K562 (cell line): ENCODE results near the gene HJV. TPM values are rescaled to one million over a fixed set of nuclear protein-coding genes. Genes with fewer than 3 reads are reported as not detected.
"Not testable (repeated sequence)": the region's sequence is repeated elsewhere in the genome, so short reads cannot be mapped to it uniquely, and the experiment has no call there.

Experiments
- ARID1B ChIP-seq: fragments of 450-650 bp; IDR thresholded peaks from 2 replicates; pipeline ENCODE4 v1.6.1; 2016; ENCODE audit warnings: antibody characterized with exemption, mild to moderate bottlenecking, inconsistent platforms
- CTBP1 ChIP-seq: fragments of 450-650 bp; IDR thresholded peaks from 2 replicates; pipeline ENCODE4 v1.6.1; 2016; ENCODE audit warnings: borderline replicate concordance
- EP300 ChIP-seq: IDR thresholded peaks from 2 replicates; pipeline ENCODE4 v1.6.1; 2012; ENCODE audit warnings: low read length, improper control_type of control experiment
- HMBOX1 ChIP-seq: sonication (generic); IDR thresholded peaks from 2 replicates; pipeline ENCODE4 v1.6.1; 2016
- JUND ChIP-seq, 2 experiments: IDR thresholded peaks; 2 replicates in 1 of 2; 3 replicates in 1 of 2; pipeline ENCODE4 v1.6.1; 2011; ENCODE audit warnings: borderline replicate concordance in 2 of 2, low read depth in 2 of 2, low read length in 2 of 2, improper control_type of control experiment in 1 of 2, missing biosample characterization in 1 of 2, missing genetic modification characterization in 1 of 2, missing genetic modification reagents in 1 of 2
- RBM25 ChIP-seq: fragments of 200-400 bp; formaldehyde crosslinking; IDR thresholded peaks from 2 replicates; pipeline ENCODE4 v1.6.1; 2018; ENCODE audit warnings: low read length, low read depth, moderate library complexity; ENCODE audit not compliant: severe bottlenecking
- RCOR1 ChIP-seq, 2 experiments: IDR thresholded peaks; 2 replicates each; pipeline ENCODE4 v1.6.1; 2012; ENCODE audit warnings: low read depth in 2 of 2, low read length in 2 of 2, borderline replicate concordance in 1 of 2, improper control_type of control experiment in 1 of 2
- SOX6 ChIP-seq: fragments of 450-650 bp; IDR thresholded peaks from 2 replicates; pipeline ENCODE4 v1.6.1; 2014; ENCODE audit warnings: mild to moderate bottlenecking
- TCF3 ChIP-seq: sonication (generic); formaldehyde crosslinking; IDR thresholded peaks from 2 replicates; pipeline ENCODE4 v1.4.0; 2020; ENCODE audit warnings: mild to moderate bottlenecking, missing genetic modification reagents
- TRIM24 ChIP-seq, 2 experiments: fragments of 450-650 bp; IDR thresholded peaks; 2 replicates each; pipeline ENCODE4 v1.6.1; 2016
- ZBTB2 ChIP-seq: fragments of 450-650 bp; IDR thresholded peaks from 2 replicates; pipeline ENCODE4 v1.6.1; 2016; ENCODE audit warnings: antibody characterized with exemption
- ZFP1 ChIP-seq: fragments of 450-650 bp; formaldehyde crosslinking; IDR thresholded peaks from 2 replicates; pipeline ENCODE4 v1.4.0; 2020; ENCODE audit warnings: mild to moderate bottlenecking, mixed read lengths
- polyA plus RNA-seq, 8 experiments: library from polyadenylated mRNA; depleted of rRNA in 4 of 8; stranded (reverse) in 5 of 8; unstranded in 3 of 8; fragments of >200 nt; fragmentation: Nextera tagmentation in 2 of 8; fragmentation: Illumina TruSeq in 1 of 8; extraction: Ambion mirVana in 2 of 8; extraction: Trizol in 1 of 8; gene quantifications; 2 replicates each; pipeline versions ENCODE4 v1.2.1 to v1.2.3, GENCODE V29; 2011 to 2014; ENCODE audit warnings: inconsistent platforms in 1 of 8, missing spikeins in 1 of 8
- total RNA-seq, 7 experiments: library from RNA; depleted of rRNA in 6 of 7; stranded (reverse); fragments of >200 nt in 6 of 7; fragmentation: Illumina TruSeq in 2 of 7; extraction: Trizol in 2 of 7; gene quantifications; 2 replicates each; pipeline versions ENCODE4 v1.2.1 to v1.2.3, GENCODE V29; 2011 to 2021; ENCODE audit warnings: low replicate concordance in 1 of 7

HJV gene
- total and polyA plus RNA-seq, 9 of the 15 experiments (the other 6 are each of a cell fraction or from before 2014, with no cell fraction given), result 1.0 to 6.6 (median 2.4) TPM

- TF ChIP-seq RBM25 (peak; percentile 47), TRIM24 (IDR thresholded peaks at IDR 0.05) (peak in 1 of 2 experiments; percentile 7; a peak in 1 of 4 replicates), RCOR1 (IDR thresholded peaks at IDR 0.05; ENCODE audit: borderline replicate concordance in 1 of 2, low read depth in 2 of 2, low read length in 2 of 2) (peak in 1 of 2 experiments; percentile 16; a peak in 1 of 4 replicates), CTBP1 (0 out of 2 replicates have a peak, but pooled peaks have one; percentile 27), EP300 (peak; percentile 68), TCF3 (peak; percentile 61), ZFP1 (CRISPR knock-in tag) (0 out of 2 replicates have a peak, but pooled peaks have one; percentile 23), ARID1B (peak; percentile 86), SOX6 (peak; percentile 95), HMBOX1 (peak; percentile 98), ZBTB2 (0 out of 2 replicates have a peak, but pooled peaks have one; percentile 28), JUND (IDR thresholded peaks at IDR 0.05; ENCODE audit: borderline replicate concordance, low read depth, low read length) (peak; percentile 60; the same call in 1 of the 2 replicates)
- TF ChIP-seq JUND (tag; IDR thresholded peaks at IDR 0.05; ENCODE audit: borderline replicate concordance, low read depth, low read length), result not testable (repeated sequence)
- TF ChIP-seq, all 486 proteins: peak for 37; not testable (repeated sequence) for 449
Measured at GRCh38 chr1:146025787-146026495, 4.4 kb upstream of the HJV start (continued).
